Neural cell (in vitro differentiated cells): ENCODE measurements around the gene ZBTB21. TPM values are rescaled to one million over a fixed set of nuclear protein-coding genes. Genes with fewer than 3 reads are reported as not detected.

Source experiments
- H2AFZ ChIP-seq: fragments of 200-600, 300-800 bp; sonication (generic), shearing (Covaris generic); 2 replicates; pipeline ENCODE4 v1.6.0; 2014; ENCODE audit warnings: low read depth, mild to moderate bottlenecking, antibody characterized with exemption, low read length, moderate library complexity
- H3F3A ChIP-seq: fragments of 200-600 bp; shearing (Covaris generic); 2 replicates; pipeline ENCODE4 v1.6.1; 2016; ENCODE audit warnings: mild to moderate bottlenecking, moderate library complexity, mixed read lengths, antibody characterized with exemption, low read length; ENCODE audit not compliant: insufficient read depth, poor library complexity, severe bottlenecking
- H3K27ac ChIP-seq: fragments of 200-600, 300-800 bp; sonication (generic), shearing (Covaris generic); 2 replicates; pipeline ENCODE4 v1.5.1; 2014; ENCODE audit warnings: mild to moderate bottlenecking, low read length, moderate library complexity
- H3K27me3 ChIP-seq: fragments of 300-800, 200-600 bp; sonication (generic), shearing (Covaris generic); 2 replicates; pipeline ENCODE4 v1.6.0; 2014; ENCODE audit warnings: mild to moderate bottlenecking, low read depth, low read length, moderate library complexity; ENCODE audit not compliant: insufficient read depth
- H3K36me3 ChIP-seq: fragments of 300-800, 200-600 bp; sonication (generic), shearing (Covaris generic); 2 replicates; pipeline ENCODE4 v1.5.1; 2014; ENCODE audit warnings: mild to moderate bottlenecking, antibody characterized with exemption, low read length, moderate library complexity; ENCODE audit not compliant: insufficient read depth
- H3K4me2 ChIP-seq: fragments of 300-800, 200-600 bp; sonication (generic), shearing (Covaris generic); 2 replicates; pipeline ENCODE4 v1.6.0; 2014; ENCODE audit warnings: mild to moderate bottlenecking, low read length
- H3K4me3 ChIP-seq: fragments of 300-800, 200-600 bp; sonication (generic), shearing (Covaris generic); 2 replicates; pipeline ENCODE4 v1.5.1; 2014; ENCODE audit warnings: mild to moderate bottlenecking, low read length, moderate library complexity
- H3K79me2 ChIP-seq: fragments of 200-600 bp; shearing (Covaris generic); replicated peaks from 2 replicates; pipeline ENCODE4 v1.6.0; 2014; ENCODE audit warnings: mild to moderate bottlenecking, low read length, moderate library complexity; ENCODE audit not compliant: insufficient read depth
- H3K9ac ChIP-seq: fragments of 300-800, 200-600 bp; sonication (generic), shearing (Covaris generic); 2 replicates; pipeline ENCODE4 v1.6.1; 2016; ENCODE audit warnings: mild to moderate bottlenecking, low read length, mixed read lengths
- H3K9me2 ChIP-seq: fragments of 200-600 bp; shearing (Covaris generic); 2 replicates; pipeline ENCODE4 v1.6.1; 2016; ENCODE audit warnings: mild to moderate bottlenecking, low read length, mixed read lengths; ENCODE audit not compliant: insufficient read depth
- H3K9me3 ChIP-seq: fragments of 200-600, 300-800 bp; sonication (generic), shearing (Covaris generic); 2 replicates; pipeline ENCODE4 v1.6.1; 2016; ENCODE audit warnings: mild to moderate bottlenecking, mixed run types, low read length, moderate library complexity, mixed read lengths
- H4K20me1 ChIP-seq: fragments of 200-600 bp; shearing (Covaris generic); 2 replicates; pipeline ENCODE4 v1.6.1; 2016; ENCODE audit warnings: mild to moderate bottlenecking, mixed run types; ENCODE audit not compliant: insufficient read depth
- EP300 ChIP-seq: fragments of 450-650 bp; conservative IDR thresholded peaks from 2 replicates; pipeline ENCODE4 v1.6.1; 2014; ENCODE audit warnings: antibody characterized with exemption, mild to moderate bottlenecking, moderate library complexity; ENCODE audit not compliant: poor library complexity, severe bottlenecking
- EZH2 ChIP-seq: fragments of 200-600, 300-800 bp; shearing (Covaris generic), sonication (generic); IDR thresholded peaks from 2 replicates; pipeline ENCODE4 v1.6.1; 2014; ENCODE audit warnings: antibody characterized with exemption, low read length, borderline replicate concordance, mild to moderate bottlenecking; ENCODE audit not compliant: insufficient read depth, poor library complexity, severe bottlenecking
- MXI1 ChIP-seq: fragments of 450-650 bp; conservative IDR thresholded peaks from 2 replicates; pipeline ENCODE4 v1.6.1; 2014; ENCODE audit warnings: antibody characterized with exemption, mild to moderate bottlenecking; ENCODE audit not compliant: poor library complexity, severe bottlenecking
- POLR2AphosphoS5 ChIP-seq: IDR thresholded peaks from 2 replicates; pipeline ENCODE4 v1.6.1; 2012
- RAD21 ChIP-seq: fragments of 450-650 bp; conservative IDR thresholded peaks from 2 replicates; pipeline ENCODE4 v1.6.1; 2014; ENCODE audit warnings: antibody characterized with exemption, mild to moderate bottlenecking, moderate library complexity
- REST ChIP-seq: IDR thresholded peaks from 2 replicates; pipeline ENCODE4 v1.6.1; 2012; ENCODE audit warnings: borderline replicate concordance
- SMC3 ChIP-seq: fragments of 450-650 bp; conservative IDR thresholded peaks from 2 replicates; pipeline ENCODE4 v1.6.1; 2014; ENCODE audit warnings: antibody characterized with exemption, mild to moderate bottlenecking, moderate library complexity; ENCODE audit not compliant: poor library complexity
- TAF1 ChIP-seq: IDR thresholded peaks from 2 replicates; pipeline ENCODE4 v1.6.1; 2012; ENCODE audit warnings: low read depth
- polyA plus RNA-seq: library from polyadenylated mRNA; depleted of rRNA; stranded (reverse); fragments of >200 nt; gene quantifications from 2 replicates; pipeline ENCODE4 v1.2.3, GENCODE V29; 2014
- TF ChIP-seq, protein P1 (sequence below): fragments of 450-650 bp; IDR thresholded peaks from 2 replicates; pipeline ENCODE4 v1.5.1; 2014; ENCODE audit warnings: antibody characterized with exemption, mild to moderate bottlenecking, moderate library complexity; ENCODE audit not compliant: poor library complexity, severe bottlenecking

Gene ZBTB21
- polyA plus RNA-seq, 1 donor from 2014 or later: 8.0 TPM

DNA sequence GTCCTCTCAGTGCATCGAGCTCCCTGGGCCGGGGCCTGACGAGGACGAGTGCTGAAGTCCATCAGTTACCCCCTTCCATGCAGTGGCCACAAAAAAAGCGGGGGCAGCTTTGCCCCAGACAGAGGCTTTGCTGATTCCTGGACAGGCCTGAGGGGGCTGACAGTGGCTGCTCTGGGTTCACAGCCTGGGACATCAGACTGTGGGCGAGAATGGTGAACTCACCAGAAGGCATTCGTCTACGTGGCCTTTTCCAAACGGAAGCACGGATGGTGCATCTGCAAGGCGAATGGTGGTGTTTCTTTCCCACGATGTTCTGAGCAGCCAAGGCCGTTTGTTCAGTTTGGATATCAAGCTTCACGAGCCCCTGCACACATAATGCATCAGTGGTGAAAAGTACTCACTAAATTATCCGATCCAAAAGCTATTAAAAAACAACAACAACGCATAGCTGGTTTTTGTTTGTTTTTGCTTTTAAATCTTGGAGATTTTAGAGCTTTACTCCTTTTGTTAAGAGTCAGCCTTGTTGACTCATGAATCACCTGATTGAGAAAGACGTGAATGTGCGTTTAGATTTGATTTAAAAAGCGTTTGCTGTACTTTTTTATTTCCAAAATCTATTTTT lies 6.3 kb upstream of the ZBTB21 start:
- Histone ChIP-seq H3K4me2 (peak overlapping the region; percentile 43), H3K79me2 (no peaks in the 10 kb centered on the region), H3K9ac (no peak overlapping the region), H3K36me3 (no peaks in the 10 kb centered on the region), H3K27me3 (no peaks in the 10 kb centered on the region), H3K9me2 (no peaks in the 10 kb centered on the region), H3K27ac (peak overlapping the region; percentile 64), H2AFZ (no peak overlapping the region), H3K4me3 (no peak overlapping the region), H3K9me3 (no peaks in the 10 kb centered on the region), H4K20me1 (no peaks in the 10 kb centered on the region), H3F3A (no peaks in the 10 kb centered on the region)
- TF ChIP-seq POLR2AphosphoS5 (no peak), SMC3 (no peak), REST (no peak), RAD21 (no peak), EP300 (no peak), EZH2 (no peak), TAF1 (no peak), MXI1 (no peak)
- TF ChIP-seq, protein P1, sequence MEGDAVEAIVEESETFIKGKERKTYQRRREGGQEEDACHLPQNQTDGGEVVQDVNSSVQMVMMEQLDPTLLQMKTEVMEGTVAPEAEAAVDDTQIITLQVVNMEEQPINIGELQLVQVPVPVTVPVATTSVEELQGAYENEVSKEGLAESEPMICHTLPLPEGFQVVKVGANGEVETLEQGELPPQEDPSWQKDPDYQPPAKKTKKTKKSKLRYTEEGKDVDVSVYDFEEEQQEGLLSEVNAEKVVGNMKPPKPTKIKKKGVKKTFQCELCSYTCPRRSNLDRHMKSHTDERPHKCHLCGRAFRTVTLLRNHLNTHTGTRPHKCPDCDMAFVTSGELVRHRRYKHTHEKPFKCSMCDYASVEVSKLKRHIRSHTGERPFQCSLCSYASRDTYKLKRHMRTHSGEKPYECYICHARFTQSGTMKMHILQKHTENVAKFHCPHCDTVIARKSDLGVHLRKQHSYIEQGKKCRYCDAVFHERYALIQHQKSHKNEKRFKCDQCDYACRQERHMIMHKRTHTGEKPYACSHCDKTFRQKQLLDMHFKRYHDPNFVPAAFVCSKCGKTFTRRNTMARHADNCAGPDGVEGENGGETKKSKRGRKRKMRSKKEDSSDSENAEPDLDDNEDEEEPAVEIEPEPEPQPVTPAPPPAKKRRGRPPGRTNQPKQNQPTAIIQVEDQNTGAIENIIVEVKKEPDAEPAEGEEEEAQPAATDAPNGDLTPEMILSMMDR: no peak

- Histone ChIP-seq H3K27ac (no peak overlapping the region), H3K4me3 (no peak overlapping the region), H3K9me3 (no peaks in the 10 kb centered on the region), H3K27me3 (no peaks in the 10 kb centered on the region), H3K36me3 (no peaks in the 10 kb centered on the region), H3K79me2 (peaks cover 2% of the 10 kb centered on the region), H3K9me2 (no peaks in the 10 kb centered on the region), H3F3A (no peaks in the 10 kb centered on the region), H4K20me1 (peaks cover 1% of the 10 kb centered on the region), H2AFZ (no peak overlapping the region), H3K9ac (no peak overlapping the region), H3K4me2 (no peak overlapping the region)
- no peak for TF ChIP-seq MXI1
- TF ChIP-seq REST: no peak
- TF ChIP-seq EP300: no peak
- TF ChIP-seq EZH2: no peak
- TF ChIP-seq, protein P1: no peak
- TF ChIP-seq POLR2AphosphoS5: no peak
These were observed 3.8 kb upstream of the ZBTB21 start for GRCh38 chr21:42013931-42014330.
